SW480 (cell line): ENCODE results near the gene LPAR2.
A peak's percentile ranks its signal among the peaks of the same experiment; 100 is the strongest.
"Not testable (repeated sequence)": the region's sequence is repeated elsewhere in the genome, so short reads cannot be mapped to it uniquely, and the experiment has no call there.

ENCODE experiments used
- DNase-seq: peaks from one replicate; pipeline ENCODE4 v3.0.0-alpha.2; 2016; ENCODE audit warnings: low spot score

The LPAR2 gene

DNA sequence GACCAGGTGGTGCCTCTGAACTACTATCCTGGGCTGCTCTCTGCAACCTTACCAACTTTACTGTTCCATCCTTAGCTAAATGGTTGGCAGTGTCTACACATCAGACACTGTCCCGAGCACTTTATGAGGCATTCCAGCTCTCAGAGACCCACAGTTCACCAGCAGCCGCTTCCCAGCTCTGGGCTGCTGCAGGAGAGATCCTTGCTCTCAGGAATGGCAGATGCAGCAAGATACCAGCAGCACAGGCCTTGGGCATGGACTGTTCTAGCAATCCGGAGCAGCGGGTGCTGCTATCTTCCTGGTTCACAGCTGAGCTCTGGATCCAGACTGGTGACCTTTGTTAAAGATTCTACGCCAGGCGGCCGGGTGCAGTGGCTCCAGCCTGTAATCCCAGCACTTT lies 3.3 kb upstream of the LPAR2 start:
- no peak for DNase-seq

DNA sequence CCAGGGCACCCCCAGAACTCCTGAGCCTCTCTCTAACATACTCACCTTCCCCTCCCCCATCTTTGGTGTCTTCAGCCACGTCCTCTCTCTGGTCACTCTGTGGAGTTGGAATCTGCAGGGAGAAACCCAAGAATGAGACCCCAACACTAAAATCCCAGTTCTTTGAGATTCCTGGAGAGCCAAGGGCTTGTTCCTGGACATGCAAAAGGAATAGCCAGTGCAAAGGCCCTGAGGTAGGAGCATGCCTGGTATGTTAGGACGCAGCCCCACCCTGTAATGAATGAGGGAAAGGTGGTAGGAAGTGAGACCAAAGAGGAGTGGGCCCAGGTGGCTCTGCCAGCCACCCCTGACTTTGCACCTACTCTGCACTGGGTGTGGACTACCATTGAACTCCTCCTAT lies 2.4 kb upstream of the LPAR2 start:
- DNase-seq, result no peak

DNA sequence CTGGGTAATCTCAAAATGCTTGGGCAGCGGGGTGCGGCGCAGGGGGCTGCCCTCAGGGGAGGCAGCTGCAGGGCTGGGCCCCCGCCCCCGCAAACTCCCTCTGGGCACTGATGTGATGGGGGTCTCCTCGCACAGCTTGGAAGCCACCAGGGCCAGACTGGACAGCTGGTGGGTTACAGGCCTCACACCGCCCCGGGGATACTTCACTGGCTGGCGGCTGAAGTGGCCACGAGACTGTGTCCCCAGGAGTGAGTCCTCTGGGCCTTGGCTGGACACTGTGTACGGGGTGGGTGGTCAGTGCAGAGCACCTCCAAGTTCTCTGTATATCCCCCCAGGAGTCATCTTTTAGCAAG lies 2.0 kb upstream of the LPAR2 start:
- DNase-seq, result no peak

DNA sequence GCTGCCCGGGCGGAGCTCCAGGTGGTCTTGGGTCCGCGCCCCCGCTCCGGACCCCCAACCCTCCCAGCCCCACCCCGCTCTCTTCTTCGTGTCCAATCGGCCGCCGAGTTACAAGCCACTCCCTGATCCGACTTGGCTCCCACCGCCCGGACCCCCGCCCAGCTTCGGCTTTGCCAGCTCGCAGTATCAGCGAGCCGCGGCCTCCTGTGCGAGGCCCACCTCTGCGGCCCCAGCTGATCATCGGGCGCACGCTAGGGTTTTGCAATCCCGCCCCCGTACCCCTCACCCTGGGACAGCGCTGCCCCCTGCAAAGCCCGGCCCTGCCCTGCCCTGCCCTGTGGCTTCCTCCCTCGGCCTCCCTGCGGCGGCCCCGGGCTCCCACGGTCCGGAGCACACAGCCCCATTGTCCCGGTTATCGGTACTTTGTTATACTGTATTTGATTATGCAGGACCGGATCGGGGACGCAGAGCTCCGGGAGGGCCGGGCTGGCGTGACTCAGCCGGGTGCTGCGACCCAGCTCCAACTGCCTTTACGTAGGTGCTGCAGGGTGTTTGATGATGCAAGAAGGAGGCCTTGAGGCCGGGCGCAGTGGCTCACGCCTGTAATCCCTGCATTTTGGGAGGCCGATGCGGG lies 598 bp upstream of the LPAR2 start:
- DNase-seq, result peak; percentile 97

DNA sequence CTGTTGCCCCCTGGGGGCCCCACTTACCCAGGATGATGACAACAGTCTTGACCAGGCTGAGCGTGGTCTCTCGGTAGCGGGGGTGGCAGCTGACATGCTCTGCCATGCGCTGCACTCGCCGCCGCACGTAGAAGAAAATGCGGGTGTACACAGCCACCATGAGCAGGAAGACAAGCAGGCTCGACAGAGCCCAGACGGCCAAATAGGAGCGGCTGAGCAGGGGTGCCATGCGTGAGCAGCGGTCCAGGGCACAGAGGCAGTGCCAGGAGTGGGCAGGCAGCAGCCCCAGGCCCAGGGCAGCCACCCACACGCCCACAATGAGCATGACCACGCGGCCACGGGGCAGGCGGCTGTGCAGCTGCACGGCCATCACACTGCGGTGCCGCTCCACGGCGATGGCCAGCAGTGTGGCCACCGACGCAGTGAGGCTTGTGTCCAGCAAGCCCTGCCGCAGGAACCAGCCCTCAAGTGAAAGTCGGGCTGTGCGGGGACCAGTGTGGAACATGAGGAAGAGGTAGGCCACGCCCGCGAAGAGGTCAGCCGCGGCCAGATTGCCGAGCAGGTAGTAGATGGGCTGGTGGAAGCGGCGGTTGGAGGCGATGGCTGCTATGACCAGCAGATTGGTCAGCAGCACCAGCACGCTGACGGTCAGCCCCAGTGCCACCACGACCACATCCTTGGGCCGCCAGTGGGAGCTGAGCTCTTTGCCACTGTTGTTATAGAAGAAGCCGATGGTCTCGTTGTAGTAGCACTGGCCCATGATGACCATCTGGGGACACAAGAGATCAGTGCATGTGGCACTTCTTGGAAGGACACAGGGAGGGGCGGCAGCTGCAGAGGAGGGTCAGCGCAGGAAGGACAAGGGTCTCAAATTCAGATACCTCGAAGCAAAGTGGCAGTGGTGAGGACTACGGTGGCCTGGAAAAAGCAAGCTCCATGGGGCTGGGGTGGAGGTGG lies 1.2 kb downstream of the LPAR2 start:
- DNase-seq, result no peak

DNA sequence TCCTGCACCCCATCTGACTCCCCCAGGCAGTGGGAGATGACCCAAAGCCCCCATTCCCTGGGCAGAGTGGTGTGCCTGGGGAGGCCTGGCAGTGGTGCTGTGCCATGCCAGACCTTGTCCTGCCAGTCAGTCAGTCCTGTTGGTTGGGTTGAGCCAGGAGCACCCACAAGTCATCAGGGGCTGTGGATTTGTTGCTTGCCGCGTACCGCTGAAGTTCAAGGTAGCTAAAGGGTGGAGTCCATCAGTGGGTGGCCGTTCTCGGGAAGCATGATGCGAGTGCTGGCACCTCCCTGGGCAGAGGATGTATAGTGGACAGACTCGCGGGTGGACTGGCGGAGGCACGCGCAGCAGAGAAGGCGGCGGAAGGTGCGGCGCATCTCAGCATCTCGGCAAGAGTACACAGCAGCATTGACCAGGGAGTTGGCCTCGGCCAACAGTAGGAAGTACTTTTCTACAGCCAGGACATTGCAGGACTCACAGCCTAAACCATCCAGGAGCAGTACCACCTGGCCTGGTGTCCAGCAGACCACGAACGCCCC lies 3.9 kb downstream of the LPAR2 start:
- no peak for DNase-seq

DNA sequence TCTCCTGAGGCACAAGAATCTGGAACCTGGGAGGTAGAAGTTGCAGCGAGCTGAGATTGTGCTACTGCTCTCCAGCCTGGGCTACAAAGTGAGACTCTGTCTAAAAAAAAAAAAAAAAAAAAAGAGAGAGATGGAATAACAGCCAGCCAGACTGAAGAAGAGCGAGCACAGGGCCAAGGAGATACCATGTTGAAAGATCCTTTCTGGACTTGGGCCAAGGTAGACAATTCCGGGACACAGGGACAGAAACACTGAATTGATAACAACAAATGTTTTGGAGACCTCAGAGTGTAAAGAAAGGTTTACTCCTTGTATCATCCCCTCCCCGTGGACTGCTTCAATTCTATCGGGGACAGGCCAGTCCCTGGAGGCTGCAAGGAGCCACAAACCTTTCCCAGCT lies 4.6 kb downstream of the LPAR2 start:
- no peak for DNase-seq

DNA sequence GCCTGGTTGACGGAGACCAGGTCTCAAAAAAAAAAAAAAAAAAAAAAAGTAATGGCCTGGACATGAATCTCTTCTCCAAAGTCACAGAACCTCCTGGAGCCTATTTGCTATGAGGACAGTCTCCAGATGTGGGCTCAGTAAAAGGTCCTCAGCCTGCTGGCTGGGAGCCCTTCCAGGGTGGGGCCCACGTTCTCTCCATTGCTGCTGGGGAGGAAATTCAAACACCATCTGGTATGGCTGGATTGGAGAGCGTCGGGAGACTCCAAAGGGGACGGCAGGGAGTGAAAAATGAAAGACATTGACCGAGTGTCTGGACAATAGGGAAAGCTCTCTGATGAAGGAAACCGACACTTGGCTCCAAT lies 8.2 kb downstream of the LPAR2 start:
- DNase-seq, result no peak

DNA sequence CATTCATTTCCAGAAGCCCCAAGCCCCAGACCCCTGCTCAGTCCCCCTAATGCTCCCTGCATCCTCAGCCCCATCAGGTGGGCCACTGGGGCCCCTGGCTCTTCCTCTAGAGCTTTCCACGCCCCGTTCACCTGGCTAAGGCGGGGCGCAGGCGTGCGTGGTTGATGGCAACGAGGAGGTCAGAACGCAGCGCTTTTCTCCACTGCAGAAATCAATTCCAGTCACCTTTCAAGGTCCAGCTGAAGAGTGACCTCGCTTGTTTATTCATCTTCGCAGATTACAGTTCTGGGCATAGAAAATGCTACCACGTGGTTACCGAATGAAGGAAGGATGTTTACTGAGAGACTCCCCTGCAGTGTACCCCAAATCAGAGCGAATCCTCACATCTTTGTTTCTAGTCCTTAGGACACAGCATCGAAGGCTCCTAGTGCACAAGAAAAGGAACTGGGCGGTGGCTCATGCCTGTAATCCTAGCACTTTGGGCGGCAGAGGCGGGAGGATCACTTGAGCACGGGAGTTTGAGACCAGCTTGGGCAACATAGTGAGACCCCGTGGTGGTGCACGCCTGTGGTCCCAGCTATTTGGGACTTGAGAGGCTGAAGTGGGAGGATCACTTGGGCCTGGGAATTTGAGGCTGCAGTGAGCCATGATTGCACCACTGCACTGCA lies 8.7 kb downstream of the LPAR2 start:
- DNase-seq, result no peak

DNA sequence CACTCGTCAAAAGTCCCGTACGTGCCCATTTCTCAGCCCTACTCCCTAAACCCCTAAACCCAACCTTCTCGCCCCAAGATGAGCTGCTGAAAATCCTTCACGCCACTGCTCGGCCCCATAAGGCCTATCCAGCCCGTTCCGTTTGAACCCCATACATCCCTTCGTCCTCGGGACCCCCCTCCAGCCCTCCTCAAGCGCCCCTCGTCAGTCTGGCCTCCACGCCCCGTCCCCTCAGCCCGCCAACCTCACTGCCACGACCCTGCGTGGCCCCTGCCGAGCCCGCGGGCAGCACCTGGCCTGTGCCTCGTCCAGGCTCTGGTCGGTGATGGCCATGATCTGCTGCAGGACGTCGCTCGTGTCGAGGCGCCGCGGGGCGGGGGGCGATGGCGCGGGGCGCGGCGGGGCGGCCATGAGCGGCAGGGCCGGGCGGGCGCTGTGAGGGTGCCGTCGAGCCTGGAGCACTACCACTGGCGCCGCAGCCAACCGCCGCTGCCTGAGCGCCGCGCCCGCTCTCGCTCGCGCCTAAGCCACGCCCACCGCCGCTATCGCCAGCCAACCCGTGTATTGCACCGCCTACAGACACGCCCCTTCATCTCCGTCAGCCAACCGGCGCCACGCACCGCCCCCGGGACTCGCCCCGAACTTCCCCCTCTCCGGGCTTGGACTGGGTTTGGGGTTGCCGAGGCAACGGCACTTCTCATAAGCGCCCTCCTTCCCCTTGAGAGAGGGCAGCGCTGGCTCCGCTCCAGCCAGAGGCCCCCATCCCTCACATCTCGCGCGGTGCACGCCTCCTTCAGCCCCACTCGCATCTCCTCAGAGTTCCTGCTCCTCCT lies 9.6 kb downstream of the LPAR2 start, which contains the start of gene PBX4:
Gene PBX4, minus strand, starts transcription at position 469 of the 833 bp plus-strand sequence. Its CDS starts 58 bp downstream, at position 411.
- peak; percentile 96 for DNase-seq

DNA sequence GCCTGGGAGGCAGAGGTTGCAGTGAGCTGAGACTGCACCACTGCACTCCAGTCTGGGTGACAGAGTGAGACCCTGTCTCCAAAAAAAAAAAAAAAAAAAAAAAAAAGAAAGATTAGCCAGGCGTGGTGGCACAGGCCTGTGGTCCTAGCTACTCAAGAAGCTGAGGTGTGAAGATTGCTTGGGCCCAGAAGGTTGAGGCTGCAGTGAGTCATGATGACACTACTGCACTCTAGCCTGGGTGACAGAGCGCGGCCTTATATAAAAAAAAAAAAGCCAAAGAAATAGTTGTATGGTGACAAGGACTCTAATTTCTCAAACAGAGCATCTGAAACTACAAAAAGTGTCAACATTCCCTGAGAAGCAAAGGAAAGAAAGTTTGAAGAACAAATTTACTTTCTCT lies 12.9 kb downstream of the LPAR2 start:
- peak; percentile 64 for DNase-seq

DNA sequence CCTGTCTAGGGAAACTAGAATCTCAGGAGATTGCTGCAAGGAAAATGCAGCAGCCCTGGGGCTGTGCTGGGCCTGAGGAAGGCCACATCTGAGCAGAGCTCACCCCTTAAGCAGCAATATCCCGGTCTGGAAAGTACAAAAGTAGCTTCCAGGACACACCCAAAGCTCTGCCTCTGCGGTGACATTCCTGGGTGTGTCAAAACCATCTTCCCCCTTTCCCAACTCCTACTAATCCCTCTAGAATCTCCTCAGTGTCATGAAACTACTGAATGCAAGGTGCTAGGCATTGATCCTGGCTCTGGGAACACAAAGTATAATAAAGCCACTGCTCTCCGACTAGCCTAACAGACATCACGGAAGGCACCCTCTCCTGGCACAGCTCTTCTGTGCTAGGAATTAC lies 14.5 kb downstream of the LPAR2 start:
- DNase-seq, result peak; percentile 96

DNA sequence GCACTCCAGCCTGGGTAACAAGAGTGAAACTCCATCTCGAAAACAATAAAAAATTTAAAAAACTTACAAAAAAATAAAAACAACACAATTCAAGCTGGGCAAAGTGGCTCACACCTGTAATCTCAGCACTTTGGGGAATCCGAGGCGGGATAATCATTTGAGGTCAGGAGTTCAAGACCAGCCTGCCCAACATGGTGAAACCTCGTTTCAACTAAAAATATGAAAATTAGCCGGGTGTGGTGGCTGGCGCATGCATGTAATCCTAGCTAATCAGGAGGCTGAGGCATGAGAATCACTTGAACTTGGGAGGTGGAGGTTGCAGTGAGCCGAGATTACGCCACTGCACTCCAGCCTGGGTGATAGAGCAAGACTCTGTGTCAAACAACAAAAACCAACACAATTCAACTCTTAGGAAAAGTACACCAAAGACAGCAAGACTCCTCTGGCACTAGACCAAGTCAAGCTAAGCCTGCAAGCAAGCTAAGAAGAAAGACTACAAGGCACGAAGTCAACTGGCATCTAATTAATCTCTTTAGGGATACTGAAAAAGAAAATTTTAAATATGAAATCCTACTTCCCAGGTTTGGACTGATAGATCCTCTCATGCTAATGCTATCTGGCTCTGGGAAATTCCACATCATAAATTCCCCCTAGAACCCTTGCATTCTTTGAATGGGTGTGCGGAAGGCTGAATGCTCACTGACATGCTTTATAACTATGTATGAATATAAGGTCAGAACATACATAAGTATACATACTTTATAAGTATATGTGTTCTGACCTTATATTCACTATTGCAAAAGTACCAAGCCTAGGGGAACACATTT lies 17.4 kb downstream of the LPAR2 start:
- no peak for DNase-seq

DNA sequence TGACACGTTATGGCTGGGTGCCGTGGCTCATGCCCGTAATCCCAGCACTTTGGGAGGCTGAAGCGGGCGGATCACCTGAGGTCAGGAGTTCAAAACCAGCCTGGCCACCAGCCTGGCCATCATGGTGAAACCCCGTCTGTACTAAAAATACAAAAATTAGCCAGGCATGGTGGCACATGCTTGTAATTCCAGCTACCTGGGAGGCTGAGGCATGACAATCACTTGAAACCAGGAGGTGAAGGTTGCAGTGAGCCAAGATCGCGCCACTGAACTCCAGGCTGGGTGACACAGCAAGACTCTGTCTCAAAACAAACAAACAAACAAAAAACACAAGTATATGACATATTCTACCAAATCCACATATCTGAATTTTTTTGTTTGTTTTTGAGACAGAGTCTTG lies 21.3 kb downstream of the LPAR2 start:
- DNase-seq, result not testable (repeated sequence)

DNA sequence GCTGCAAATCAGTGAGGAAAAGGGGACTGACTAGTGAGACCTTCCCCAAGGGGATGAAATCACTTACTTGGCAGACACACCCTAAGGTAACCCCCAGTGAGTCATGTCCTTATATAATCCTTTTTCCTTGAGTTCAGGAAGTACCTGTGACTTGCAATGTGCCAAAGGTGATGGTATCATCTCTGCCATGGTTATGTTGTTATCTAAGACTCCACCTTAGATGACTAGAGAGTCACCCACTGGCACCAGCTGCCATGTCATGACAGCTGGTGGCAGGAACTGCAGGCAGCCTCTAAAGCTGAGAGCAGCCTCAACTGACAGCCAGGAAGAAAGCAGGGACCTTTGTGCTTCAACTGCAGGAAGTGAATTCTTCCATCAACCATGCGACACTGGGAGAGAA lies 22.0 kb downstream of the LPAR2 start:
- DNase-seq, result peak; percentile 88

DNA sequence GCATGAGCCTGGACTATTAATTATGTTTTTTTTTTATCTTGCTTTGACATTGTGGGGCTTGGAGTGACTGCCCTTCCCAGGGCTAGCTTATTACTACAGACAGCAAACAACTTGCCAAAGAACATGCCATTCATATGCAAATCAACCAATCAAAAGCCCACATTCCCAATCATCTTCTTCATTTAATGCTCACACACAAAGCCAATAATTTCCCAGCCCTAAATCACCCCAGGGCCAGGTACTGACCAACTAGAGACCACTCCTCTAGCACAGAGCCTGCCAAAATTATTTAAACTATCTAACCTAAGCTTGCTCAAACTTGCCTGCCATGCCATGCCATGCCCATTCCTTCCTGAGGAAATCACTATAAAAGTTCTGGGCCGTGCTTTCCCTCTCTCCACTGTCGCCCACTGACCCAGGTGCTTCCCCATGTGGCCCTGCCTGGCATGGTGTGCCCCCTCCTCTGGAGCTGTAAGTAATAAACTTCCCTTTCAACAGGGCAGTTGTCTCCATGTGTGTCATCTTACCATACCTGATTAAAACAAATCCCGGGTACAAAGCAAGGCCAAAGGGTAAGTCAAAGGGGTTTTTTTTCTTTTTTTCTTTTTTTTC lies 25.2 kb downstream of the LPAR2 start:
- DNase-seq, result peak; percentile 86

DNA sequence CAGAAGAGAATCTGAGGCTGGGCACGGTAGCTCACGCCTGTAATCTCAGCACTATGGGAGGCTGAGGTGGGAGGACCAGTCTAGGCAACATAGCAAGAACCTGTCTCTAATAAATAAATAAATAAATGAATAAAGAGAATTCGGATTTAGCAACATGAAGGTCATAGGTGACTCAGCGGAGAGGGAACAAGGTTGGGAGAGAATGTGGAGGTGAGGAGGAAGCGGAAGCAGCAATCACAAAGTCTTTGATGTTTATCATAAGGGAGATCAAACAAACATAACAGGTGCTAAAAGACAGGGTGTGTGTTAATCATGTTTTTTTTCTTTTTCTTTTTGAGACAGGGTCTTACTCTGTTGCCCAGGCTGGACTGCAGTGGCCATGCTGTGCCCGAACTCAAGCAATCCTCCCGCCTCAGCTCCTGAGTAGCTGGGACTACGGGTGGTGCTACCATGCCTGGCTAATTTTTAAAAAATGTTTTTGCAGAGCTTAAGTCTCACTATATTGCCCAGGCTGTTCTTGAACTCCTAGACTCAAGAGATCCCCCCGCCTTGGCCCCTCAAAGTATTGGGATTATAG lies 25.8 kb downstream of the LPAR2 start:
- DNase-seq, result peak; percentile 100

DNA sequence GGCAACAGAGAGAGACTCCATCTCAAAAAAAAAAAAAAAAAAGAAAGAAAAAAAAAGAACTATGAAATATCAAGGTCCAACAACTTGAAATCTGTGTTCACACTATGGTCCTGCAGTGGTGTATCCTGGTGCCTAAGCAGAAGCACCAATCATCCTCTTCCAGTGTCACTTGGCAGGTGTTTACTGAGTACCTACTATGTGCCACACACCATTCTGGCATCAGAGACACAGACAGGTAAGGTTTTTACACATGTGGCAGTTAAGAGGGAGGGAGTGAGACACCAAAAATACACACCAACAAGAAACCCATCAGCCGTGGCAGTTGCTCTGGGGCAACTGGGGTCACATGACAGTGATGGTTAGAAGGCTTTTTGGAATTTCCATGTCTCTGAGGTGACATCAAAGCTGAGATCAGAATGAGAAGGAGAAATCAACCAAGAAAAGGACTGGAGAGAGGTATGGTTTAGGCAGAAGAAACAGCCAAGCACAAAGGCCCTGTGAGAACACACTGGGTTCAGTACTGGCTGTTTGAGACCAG lies 27.2 kb downstream of the LPAR2 start:
- DNase-seq, result no peak

DNA sequence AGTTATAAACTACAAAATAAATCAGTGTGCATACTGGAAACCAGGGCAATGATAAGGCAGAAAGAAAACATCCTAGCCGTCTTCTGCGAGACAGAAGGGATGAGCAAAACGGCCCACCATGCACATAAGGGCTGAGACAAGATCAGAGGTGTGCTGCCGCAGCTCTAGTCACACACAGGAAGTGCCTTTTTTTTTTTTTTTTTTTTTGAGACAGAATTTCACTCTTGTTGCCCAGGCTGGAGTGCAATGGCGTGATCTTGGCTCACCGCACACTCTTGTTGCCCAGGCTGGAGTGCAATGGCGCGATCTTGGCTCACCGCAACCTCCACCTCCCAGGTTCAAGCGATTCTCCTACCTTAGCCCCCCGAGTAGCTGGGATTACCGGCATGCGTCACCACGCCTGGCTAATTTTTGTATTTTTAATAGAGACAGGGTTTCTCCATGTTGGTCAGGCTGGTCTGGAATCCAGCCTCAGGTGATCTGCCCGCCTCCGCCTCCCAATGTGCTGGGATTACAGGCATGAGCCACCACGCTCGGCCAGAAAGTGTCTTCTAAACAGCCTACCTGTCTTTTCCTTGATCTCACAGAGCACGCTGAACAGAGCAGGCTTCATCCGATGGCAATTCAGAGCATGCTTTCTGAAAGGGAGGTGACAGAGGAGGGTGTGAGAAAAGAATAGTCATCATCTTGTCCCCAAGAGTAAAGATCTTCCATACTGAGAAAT lies 29.1 kb downstream of the LPAR2 start:
- not testable (repeated sequence) for DNase-seq
